TTC549 (cell line): ENCODE results near the gene SOX1.

Experiments
- FAIRE-seq: peaks from 2 replicates; lab custom pipeline; 2012; peaks lifted over from hg19 to GRCh38; lab: Jason Lieb, UNC

SOX1 gene

GRCh38 chr13:112072534-112073244, 5.7 kb downstream of the SOX1 start:
- no peak for FAIRE-seq

GRCh38 chr13:112073245-112074138, 6.5 kb downstream of the SOX1 start:
- no peak for FAIRE-seq

- FAIRE-seq, result no peak
Measured at GRCh38 chr13:112074139-112074865, 7.4 kb downstream of the SOX1 start.

- FAIRE-seq, result no peak
Measured at GRCh38 chr13:112077729-112078128, 10.8 kb downstream of the SOX1 start.

GRCh38 chr13:112078216-112078615, 11.3 kb downstream of the SOX1 start:
- no peak for FAIRE-seq

- no peak for FAIRE-seq
Measured at GRCh38 chr13:112078879-112079531, 12.1 kb downstream of the SOX1 start.

GRCh38 chr13:112079696-112080095, 12.7 kb downstream of the SOX1 start:
- FAIRE-seq, result no peak

- no peak for FAIRE-seq
Measured at GRCh38 chr13:112083971-112084370, 17.0 kb downstream of the SOX1 start.

GRCh38 chr13:112092453-112092852, 25.5 kb downstream of the SOX1 start:
- no peak for FAIRE-seq

GRCh38 chr13:112095354-112095753, 28.4 kb downstream of the SOX1 start:
- FAIRE-seq, result no peak

GRCh38 chr13:112096959-112097358, 30.0 kb downstream of the SOX1 start:
- no peak for FAIRE-seq

GRCh38 chr13:112097770-112098169, 30.8 kb downstream of the SOX1 start:
- FAIRE-seq, result no peak

- no peak for FAIRE-seq
Measured at GRCh38 chr13:112098699-112099098, 31.8 kb downstream of the SOX1 start.

- FAIRE-seq, result no peak
Measured at GRCh38 chr13:112101360-112101930, 34.5 kb downstream of the SOX1 start.

- no peak for FAIRE-seq
Measured at GRCh38 chr13:112102243-112102642, 35.3 kb downstream of the SOX1 start.

GRCh38 chr13:112103260-112103838, 36.4 kb downstream of the SOX1 start:
- FAIRE-seq, result no peak

- FAIRE-seq, result no peak
Measured at GRCh38 chr13:112103961-112104880, 37.3 kb downstream of the SOX1 start.

GRCh38 chr13:112104881-112105234, 37.9 kb downstream of the SOX1 start:
- FAIRE-seq, result no peak

- FAIRE-seq, result no peak
Measured at GRCh38 chr13:112105244-112105681, 38.3 kb downstream of the SOX1 start.

- no peak for FAIRE-seq
Measured at GRCh38 chr13:112105892-112106291, 38.9 kb downstream of the SOX1 start.
